IMR-90 (cell line): ENCODE measurements around the gene STKLD1.

ENCODE experiments used
- CEBPB ChIP-seq: IDR thresholded peaks from 2 replicates; pipeline ENCODE4 v1.6.1; 2012; ENCODE audit warnings: low read depth, low read length, improper control_type of control experiment
- CHD1 ChIP-seq: IDR thresholded peaks from 2 replicates; pipeline ENCODE4 v1.6.1; 2012; ENCODE audit warnings: low read depth, low read length, improper control_type of control experiment
- CTCF ChIP-seq: conservative IDR thresholded peaks from 2 replicates; pipeline ENCODE4 v1.5.1; 2012; ENCODE audit warnings: mild to moderate bottlenecking, low read depth, low read length, improper control_type of control experiment
- FOS ChIP-seq: fragments of 150-350 bp; IDR thresholded peaks from 2 replicates; pipeline ENCODE4 v1.6.1; 2016; ENCODE audit warnings: low read depth, low read length
- MAFK ChIP-seq: IDR thresholded peaks from 2 replicates; pipeline ENCODE4 v1.6.1; 2012; ENCODE audit warnings: low read depth, low read length, improper control_type of control experiment
- MXI1 ChIP-seq: IDR thresholded peaks from 2 replicates; pipeline ENCODE4 v1.6.1; 2012; ENCODE audit warnings: low read depth, mild to moderate bottlenecking, low read length, moderate library complexity, borderline replicate concordance
- NFE2L2 ChIP-seq: fragments of 150-350 bp; IDR thresholded peaks from 2 replicates; pipeline ENCODE4 v1.6.1; 2016; ENCODE audit warnings: low read depth, mild to moderate bottlenecking, low read length
- POLR2A ChIP-seq: IDR thresholded peaks from 2 replicates; pipeline ENCODE4 v1.6.1; 2012; ENCODE audit warnings: mild to moderate bottlenecking, low read depth, low read length
- RAD21 ChIP-seq: IDR thresholded peaks from 2 replicates; pipeline ENCODE4 v1.6.1; 2012; ENCODE audit warnings: low read length, improper control_type of control experiment
- RCOR1 ChIP-seq: IDR thresholded peaks from 2 replicates; pipeline ENCODE4 v1.6.1; 2012; ENCODE audit warnings: mild to moderate bottlenecking, low read length, improper control_type of control experiment; ENCODE audit not compliant: insufficient replicate concordance
- RFX5 ChIP-seq: IDR thresholded peaks from 2 replicates; pipeline ENCODE4 v1.8.0; 2012; ENCODE audit warnings: low read depth, mild to moderate bottlenecking, low read length, moderate library complexity
- SMC3 ChIP-seq: fragments of 150-350 bp; IDR thresholded peaks from 2 replicates; pipeline ENCODE4 v1.6.1; 2016; ENCODE audit warnings: low read depth, mild to moderate bottlenecking, antibody characterized with exemption, low read length, moderate library complexity

- TF ChIP-seq CTCF (no peak), POLR2A (peak; percentile 98), SMC3 (no peak), MAFK (no peak), CEBPB (no peak), FOS (no peak), NFE2L2 (no peak), MXI1 (peak; percentile 24; the same call in 1 of the 2 replicates), RFX5 (no peak), RCOR1 (no peak), CHD1 (peak; percentile 79), RAD21 (no peak)
Measured at GRCh38 chr9:133375724-133376654, at the start of gene STKLD1, which contains the start of gene SURF4.
